Smooth muscle cell (in vitro differentiated cells): ENCODE data around the gene NEURL1. TPM values are rescaled to one million over a fixed set of nuclear protein-coding genes. Genes with fewer than 3 reads are reported as not detected.
"Not testable (repeated sequence)": the region's sequence is repeated elsewhere in the genome, so short reads cannot be mapped to it uniquely, and the experiment has no call there.

ENCODE experiments used
- DNase-seq: peaks from one replicate; lab custom pipeline; 2025; ENCODE audit not compliant: unreplicated experiment; lab: John Stamatoyannopoulos, UW
- H2AFZ ChIP-seq: fragments of 200-600 bp; sonication (generic); 2 replicates; pipeline ENCODE4 v1.6.0; 2016; ENCODE audit warnings: antibody characterized with exemption, low read depth, mild to moderate bottlenecking
- H3F3A ChIP-seq: fragments of 200-600 bp; sonication (generic); 2 replicates; pipeline ENCODE4 v1.6.0; 2017; ENCODE audit warnings: antibody characterized with exemption, low read depth
- H3K27ac ChIP-seq: fragments of 200-600 bp; sonication (generic); 2 replicates; pipeline ENCODE4 v1.5.1; 2016; ENCODE audit warnings: low read depth, mild to moderate bottlenecking
- H3K27me3 ChIP-seq: fragments of 200-600 bp; sonication (generic); 2 replicates; pipeline ENCODE4 v1.6.1; 2016; ENCODE audit warnings: low read depth, mild to moderate bottlenecking
- H3K36me3 ChIP-seq: fragments of 200-600 bp; sonication (generic); 2 replicates; pipeline ENCODE4 v1.5.1; 2016; ENCODE audit warnings: low read depth
- H3K4me1 ChIP-seq: fragments of 200-600 bp; sonication (generic); 2 replicates; pipeline ENCODE4 v1.5.1; 2016; ENCODE audit warnings: low read depth
- H3K4me2 ChIP-seq: fragments of 200-600 bp; sonication (generic); 2 replicates; pipeline ENCODE4 v1.6.0; 2016; ENCODE audit warnings: mild to moderate bottlenecking
- H3K4me3 ChIP-seq: fragments of 200-600 bp; sonication (generic); 2 replicates; pipeline ENCODE4 v1.5.1; 2016; ENCODE audit warnings: mild to moderate bottlenecking
- H3K79me2 ChIP-seq: fragments of 200-600 bp; sonication (generic); 2 replicates; pipeline ENCODE4 v1.6.0; 2016; ENCODE audit warnings: low read depth, mild to moderate bottlenecking
- H3K9ac ChIP-seq: fragments of 200-600 bp; sonication (generic); 2 replicates; pipeline ENCODE4 v1.6.0; 2016; ENCODE audit warnings: low read depth
- H3K9me3 ChIP-seq: fragments of 200-600 bp; sonication (generic); replicated peaks from 2 replicates; pipeline ENCODE4 v1.5.1; 2016; ENCODE audit warnings: low read depth
- H4K20me1 ChIP-seq: fragments of 200-600 bp; sonication (generic); 2 replicates; pipeline ENCODE4 v1.6.0; 2016; ENCODE audit warnings: low read depth
- WGBS: methylation state at CpG from one replicate; pipeline ENCODE4 v1.1.7; 2016; ENCODE audit warnings: low lambda C conversion rate; 5-methylcytosine and 5-hydroxymethylcytosine counted together
- polyA plus RNA-seq: library from polyadenylated mRNA; unstranded; fragments of >200 nt; fragmentation: Nextera tagmentation; extraction: Ambion mirVana; gene quantifications from 2 replicates; pipeline ENCODE4 v1.2.1, GENCODE V29; 2016
- total RNA-seq: library from RNA; depleted of rRNA; stranded (reverse); fragments of >200 nt; gene quantifications from 2 replicates; pipeline ENCODE4 v1.2.3, GENCODE V29; 2014
- TF ChIP-seq, protein P1 (sequence below): fragments of 200-600 bp; sonication (generic); IDR thresholded peaks from 2 replicates; pipeline ENCODE4 v1.5.1; 2017; ENCODE audit warnings: borderline replicate concordance, mild to moderate bottlenecking, antibody characterized with exemption; ENCODE audit not compliant: insufficient read depth, poor library complexity, severe bottlenecking

The NEURL1 gene
- total and polyA plus RNA-seq, 2 experiments from 2014 or later: 0.04 to 0.91 TPM

GRCh38 chr10:103501186-103501585, 7.7 kb downstream of the NEURL1 start:
- Histone ChIP-seq H3K79me2 (no peaks in the 10 kb centered on the region), H3K4me2 (no peak overlapping the region), H3K27ac (no peak overlapping the region), H3K36me3 (no peaks in the 10 kb centered on the region), H3K4me3 (no peak overlapping the region), H3K4me1 (peaks cover 8% of the 10 kb centered on the region), H3K9ac (no peak overlapping the region), H3K27me3 (peaks cover 22% of the 10 kb centered on the region), H3K9me3 (no peaks in the 10 kb centered on the region), H2AFZ (no peak overlapping the region), H3F3A (no peaks in the 10 kb centered on the region), H4K20me1 (no peaks in the 10 kb centered on the region)
- WGBS: 74% methylated on average over 3 of the region's 3 CpGs
- no peak for DNase-seq
- TF ChIP-seq, protein P1, sequence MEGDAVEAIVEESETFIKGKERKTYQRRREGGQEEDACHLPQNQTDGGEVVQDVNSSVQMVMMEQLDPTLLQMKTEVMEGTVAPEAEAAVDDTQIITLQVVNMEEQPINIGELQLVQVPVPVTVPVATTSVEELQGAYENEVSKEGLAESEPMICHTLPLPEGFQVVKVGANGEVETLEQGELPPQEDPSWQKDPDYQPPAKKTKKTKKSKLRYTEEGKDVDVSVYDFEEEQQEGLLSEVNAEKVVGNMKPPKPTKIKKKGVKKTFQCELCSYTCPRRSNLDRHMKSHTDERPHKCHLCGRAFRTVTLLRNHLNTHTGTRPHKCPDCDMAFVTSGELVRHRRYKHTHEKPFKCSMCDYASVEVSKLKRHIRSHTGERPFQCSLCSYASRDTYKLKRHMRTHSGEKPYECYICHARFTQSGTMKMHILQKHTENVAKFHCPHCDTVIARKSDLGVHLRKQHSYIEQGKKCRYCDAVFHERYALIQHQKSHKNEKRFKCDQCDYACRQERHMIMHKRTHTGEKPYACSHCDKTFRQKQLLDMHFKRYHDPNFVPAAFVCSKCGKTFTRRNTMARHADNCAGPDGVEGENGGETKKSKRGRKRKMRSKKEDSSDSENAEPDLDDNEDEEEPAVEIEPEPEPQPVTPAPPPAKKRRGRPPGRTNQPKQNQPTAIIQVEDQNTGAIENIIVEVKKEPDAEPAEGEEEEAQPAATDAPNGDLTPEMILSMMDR: no peak

- Histone ChIP-seq H2AFZ (no peak overlapping the region), H3K36me3 (no peaks in the 10 kb centered on the region), H3K27me3 (peaks cover 7% of the 10 kb centered on the region), H3K79me2 (no peaks in the 10 kb centered on the region), H3K9ac (no peak overlapping the region), H3K4me2 (no peak overlapping the region), H4K20me1 (no peaks in the 10 kb centered on the region), H3K9me3 (no peaks in the 10 kb centered on the region), H3K27ac (no peak overlapping the region), H3F3A (no peaks in the 10 kb centered on the region), H3K4me1 (peaks cover 8% of the 10 kb centered on the region), H3K4me3 (no peak overlapping the region)
- WGBS: 80% methylated on average over 13 of the region's 13 CpGs
- TF ChIP-seq, protein P1: no peak
- no peak for DNase-seq
Measured at GRCh38 chr10:103502849-103503660, 9.6 kb downstream of the NEURL1 start.

DNA sequence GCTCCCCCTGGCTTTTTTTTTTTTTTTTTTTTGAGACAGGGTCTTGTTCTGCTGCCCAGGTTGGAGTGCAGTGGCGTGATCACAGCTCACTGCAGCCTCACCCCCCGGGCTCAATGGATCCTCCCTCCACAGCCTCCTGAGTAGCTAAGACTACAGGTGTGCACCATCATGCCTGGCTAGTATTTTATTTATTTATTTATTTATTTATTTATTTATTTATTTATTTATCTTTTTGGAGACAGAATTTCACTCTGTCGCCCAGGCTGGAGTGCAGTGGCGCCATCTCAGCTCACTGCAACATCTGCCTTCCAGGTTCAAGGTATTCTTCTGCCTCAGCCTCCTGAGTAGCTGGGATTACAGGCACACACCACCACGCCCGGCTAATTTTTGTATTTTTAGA, 10.3 kb downstream of the NEURL1 start:
- not testable (repeated sequence) for H3K4me1 ChIP-seq, H3K4me3 ChIP-seq, H3K27me3 ChIP-seq, H2AFZ ChIP-seq, H3K79me2 ChIP-seq, H4K20me1 ChIP-seq, H3F3A ChIP-seq, H3K4me2 ChIP-seq, H3K9ac ChIP-seq, DNase-seq, H3K36me3 ChIP-seq, H3K27ac ChIP-seq, H3K9me3 ChIP-seq
- WGBS: 97% methylated on average over 6 of the region's 6 CpGs

DNA sequence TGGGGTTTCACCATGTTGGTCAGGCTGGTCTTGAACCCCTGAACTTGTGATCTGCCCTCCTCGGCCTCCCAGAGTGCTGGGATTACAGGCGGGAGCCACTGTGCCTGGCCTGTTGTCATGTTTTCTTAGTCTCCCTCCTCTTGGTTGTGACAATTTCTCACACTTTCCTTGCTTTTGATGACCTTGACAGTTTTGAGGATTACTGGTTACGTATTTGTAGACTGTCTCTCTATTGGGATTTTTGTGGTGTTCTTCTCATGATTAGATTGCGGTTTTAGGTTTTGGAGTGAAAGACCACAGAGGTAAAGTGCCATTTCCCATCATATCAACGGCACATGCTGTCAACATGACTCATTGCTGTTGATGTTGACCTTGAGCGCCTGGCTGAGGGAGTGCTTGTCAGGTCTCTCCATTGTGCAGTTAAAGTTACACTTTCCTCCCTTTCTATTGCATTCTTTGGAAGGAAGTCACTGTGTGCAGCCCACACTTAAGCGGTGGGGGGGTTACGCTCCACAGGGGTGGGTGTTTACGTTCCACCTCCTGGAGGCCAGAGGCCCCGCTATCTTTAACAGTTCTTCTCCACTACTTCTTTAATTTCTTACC, 10.8 kb downstream of the NEURL1 start:
- peaks cover 3% of the 10 kb centered on the region for H3K27me3 ChIP-seq
- H3K27ac ChIP-seq: no peak overlapping the region
- no peak overlapping the region for H3K9ac ChIP-seq
- WGBS: 18% methylated on average over 10 of the region's 10 CpGs
- H3K79me2 ChIP-seq: no peaks in the 10 kb centered on the region
- H4K20me1 ChIP-seq: no peaks in the 10 kb centered on the region
- no peak for DNase-seq
- no peak overlapping the region for H3K4me3 ChIP-seq
- no peaks in the 10 kb centered on the region for H3K36me3 ChIP-seq
- H3K4me1 ChIP-seq: peaks cover 8% of the 10 kb centered on the region
- TF ChIP-seq, protein P1: no peak
- no peak overlapping the region for H3K4me2 ChIP-seq
- H3F3A ChIP-seq: no peaks in the 10 kb centered on the region
- H3K9me3 ChIP-seq: no peaks in the 10 kb centered on the region
- no peak overlapping the region for H2AFZ ChIP-seq
